GM19397 (cell line): ENCODE measurements around the gene RFX7.

Source experiments
- ATAC-seq: cut with Tn5 transposase; IDR thresholded peaks from one replicate; pipeline ENCODE4 v1.9.1; 2021; ENCODE audit warnings: mild to moderate bottlenecking, moderate library complexity; ENCODE audit not compliant: unreplicated experiment

RFX7 gene

DNA sequence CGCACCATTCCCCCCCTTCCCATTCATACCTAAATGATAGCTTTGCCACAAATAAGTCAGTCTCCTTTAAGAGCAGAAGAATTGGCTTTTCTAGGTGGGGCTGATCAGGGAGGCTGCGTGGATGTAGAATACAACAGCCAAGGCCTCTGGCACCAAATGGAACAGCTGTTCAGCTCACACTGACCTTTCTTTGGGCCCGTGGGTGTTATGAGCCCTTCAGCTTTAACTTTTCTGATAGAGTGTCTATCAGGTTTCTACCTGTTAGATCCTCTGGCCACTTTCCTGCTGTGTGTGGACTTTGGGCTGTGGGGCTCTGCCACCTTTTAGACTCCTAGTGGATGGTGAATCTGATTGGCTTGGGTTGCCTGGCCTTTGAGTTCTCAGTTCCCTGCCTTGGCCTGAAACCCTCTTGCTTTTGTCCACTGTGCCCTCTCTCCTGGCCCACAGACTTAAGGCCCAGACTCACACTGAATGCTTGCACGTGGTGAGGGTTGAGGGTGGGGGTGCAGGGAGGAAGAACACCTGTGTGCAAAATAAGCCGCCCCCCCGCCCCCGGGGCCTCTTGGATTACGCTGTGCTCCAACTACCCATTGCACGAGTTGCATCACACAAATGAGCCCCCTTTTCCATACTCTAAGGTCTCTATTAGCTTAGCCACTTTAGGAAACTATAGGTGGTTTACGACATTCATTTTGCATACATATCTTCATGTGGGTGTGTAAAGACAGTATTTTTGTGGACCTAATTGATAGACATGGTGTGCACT is 1.3 kb upstream of the RFX7 start:
- ATAC-seq, result no peak

DNA sequence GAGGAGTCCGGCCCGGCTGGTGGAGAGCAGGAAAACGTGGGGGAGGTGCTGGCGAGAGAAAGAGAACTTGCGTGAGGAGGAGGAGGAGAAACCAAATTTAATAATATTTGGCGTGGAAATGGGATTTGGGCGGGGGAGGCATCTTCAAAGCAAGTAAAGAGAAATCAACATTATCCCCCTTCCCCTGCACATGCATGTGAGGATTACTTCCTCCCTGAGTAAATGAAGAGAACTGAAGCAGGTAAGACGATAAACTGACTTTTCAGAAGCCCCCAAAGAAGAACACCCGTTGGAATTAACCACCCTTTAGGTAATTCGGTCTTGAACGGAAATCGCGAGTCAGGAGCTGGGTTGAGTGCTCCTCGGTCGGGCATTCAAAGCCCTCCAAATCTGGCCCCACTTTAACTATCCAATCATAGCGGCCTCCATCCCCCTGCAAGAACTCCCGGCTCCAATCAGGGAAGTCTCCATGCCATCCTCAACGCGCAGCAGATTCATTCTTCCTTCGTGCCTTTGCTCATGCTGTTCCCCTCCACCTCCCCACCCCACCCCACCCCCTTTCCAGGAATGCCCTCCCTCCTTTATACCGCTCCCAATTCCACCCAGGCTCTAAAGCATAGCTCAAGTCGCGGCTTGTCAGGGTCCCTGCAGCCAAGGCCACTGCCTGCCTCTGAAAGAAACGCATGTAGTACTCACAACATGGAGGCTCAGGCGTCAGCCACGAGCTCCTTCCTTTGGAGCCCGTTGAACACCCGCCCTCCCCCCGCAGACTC is 545 bp upstream of the RFX7 start:
- ATAC-seq, result no peak

DNA sequence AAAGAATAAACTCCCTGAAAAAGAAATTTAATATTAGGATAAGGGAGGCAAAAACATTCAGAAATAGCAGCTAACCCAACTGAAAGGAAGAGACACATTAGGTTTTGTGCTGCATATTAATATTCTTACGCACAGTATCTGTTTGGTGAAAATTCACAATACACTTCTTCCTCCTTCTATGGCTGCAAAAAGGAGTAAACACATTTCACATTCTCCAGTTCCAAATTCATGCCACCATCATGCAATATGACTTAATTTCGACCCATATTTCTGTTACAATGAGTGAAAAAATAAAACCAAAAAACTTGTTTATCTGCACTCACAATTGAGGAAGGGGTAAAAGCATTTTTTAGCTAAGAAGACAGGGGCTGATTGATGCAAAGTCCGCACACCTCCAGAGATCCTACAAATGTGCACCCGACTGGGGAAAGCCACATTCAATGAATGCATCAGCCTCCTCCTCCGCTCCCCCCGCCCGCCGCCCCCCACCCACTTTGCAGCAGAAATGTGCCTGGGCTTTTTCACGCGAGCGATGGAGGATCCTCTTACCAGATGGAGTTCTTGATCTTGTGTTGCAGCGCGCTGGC is 1.0 kb downstream of the RFX7 start:
- ATAC-seq, result no peak

DNA sequence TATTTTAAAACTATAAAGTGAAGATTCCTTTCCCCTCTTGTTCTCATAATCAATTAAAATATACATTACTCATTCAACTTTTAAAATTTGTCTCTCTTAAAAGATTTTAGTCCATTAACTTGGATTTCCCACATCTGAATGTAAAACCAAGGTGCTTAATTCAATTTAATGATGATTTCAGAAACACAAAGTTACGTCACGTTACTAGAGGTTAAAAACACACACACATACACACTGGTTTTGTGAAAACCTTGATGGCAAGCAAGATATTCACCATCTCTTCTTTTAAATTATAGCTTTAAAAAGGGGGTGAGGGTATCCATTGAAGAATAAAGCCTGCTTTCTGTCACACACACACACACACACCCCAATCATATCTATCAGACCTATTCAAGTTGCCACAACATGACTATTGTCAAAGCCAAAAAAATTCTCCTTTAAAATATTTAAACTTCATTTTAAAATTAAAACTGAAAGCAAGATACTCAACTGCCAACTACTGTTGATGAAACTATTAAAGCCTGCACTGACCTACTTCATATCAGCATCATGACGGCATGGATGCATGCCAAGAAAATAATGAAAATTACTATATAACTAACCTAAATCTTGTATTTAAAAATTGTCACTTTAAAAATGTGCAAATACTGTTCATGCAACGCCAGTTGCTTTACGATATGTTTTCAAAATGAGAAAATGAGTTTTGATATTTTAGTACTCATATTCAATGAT is 2.1 kb downstream of the RFX7 start:
- ATAC-seq, result no peak

DNA sequence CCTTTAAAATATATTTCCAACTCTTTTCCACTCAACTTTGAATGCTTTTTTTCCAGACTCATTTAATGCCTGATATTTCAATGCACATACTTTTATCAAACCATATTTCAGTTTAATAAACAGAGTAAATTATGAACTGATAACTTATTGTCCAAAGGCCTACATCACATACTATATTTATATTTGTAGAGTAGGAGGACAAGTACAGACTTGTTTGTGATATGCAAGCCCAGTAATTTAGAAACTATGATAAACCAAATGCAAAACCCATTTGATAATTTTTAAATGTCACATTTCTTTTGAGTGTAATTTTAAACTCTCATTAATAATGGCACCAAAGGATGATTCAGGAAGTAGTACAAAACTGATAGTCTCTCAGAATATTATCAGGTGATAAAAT is 3.3 kb downstream of the RFX7 start:
- ATAC-seq, result no peak

DNA sequence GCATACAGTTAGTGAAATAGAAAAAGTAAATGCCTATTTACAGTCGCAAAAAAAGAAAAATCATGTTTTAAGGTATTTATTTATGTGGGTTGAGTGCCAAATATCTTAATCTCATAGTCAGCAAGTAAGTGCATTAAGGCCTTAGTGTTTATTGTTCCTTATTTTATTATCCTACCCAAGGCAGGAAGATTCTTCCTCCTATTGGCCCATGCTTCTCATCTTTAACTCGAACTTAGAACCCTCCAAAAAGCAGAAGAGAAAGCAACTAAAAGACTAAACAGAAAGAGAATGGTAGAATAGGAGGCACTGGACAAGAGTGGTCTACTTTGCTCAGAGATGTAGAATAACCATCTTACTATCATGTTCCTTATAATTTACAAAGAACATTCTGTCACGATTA is 7.5 kb downstream of the RFX7 start:
- ATAC-seq, result no peak

DNA sequence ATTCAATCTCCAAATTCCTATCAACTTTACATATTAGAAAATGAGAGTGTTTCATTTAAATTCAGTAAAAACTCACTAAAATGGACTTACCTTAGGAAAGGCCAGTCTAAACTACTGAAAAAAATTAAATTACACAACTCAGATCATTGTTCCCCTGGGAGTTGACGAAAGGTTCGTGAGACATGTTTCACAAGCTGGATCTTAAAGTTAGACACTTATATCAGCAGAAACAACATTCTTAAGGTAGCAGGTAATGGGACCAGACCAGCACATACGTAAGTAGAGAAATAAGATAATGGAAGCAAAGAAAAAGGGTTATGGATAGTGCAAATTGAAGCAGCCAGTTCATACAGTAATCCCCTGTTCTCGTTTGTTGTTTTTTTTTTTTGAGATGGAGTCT is 8.9 kb downstream of the RFX7 start:
- ATAC-seq, result no peak

DNA sequence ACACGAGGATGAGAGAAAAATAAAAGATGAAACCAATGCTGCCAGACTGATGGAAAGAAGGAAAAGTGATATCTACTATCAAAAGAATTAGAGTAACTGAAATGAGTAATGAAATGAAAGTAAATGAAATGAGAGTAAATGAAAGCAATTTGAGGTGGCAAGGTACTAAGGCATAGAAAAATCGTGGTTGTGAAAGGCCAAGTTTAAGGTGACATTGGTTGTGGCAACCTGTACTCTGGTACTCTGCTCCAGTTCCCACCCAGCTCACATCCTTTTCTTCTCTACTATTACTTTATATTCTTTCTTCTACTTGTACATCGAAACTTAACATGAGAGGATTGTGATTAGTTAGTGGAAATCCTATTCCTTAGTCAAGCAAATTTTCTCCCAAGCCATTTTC is 10.1 kb downstream of the RFX7 start:
- ATAC-seq, result no peak

DNA sequence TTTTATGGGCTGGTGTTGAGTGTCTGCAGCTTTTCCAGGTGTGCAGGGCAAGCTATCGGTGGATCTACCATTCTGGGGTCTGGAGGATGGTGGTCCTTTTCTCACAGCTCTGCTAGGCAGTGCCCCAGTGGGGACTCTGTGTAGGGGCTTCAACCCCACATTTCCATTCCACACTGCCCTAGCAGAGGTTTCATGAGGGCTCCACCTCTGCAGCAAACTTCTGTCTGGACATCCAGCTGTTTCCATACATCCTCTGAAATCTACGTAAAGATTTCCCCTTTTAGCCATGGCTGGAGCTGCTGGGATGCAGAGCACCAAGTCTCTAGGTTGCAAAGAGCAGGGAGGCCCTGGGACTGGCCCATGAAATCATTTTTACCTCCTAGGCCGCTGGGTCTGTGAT is 11.6 kb downstream of the RFX7 start:
- ATAC-seq, result no peak

DNA sequence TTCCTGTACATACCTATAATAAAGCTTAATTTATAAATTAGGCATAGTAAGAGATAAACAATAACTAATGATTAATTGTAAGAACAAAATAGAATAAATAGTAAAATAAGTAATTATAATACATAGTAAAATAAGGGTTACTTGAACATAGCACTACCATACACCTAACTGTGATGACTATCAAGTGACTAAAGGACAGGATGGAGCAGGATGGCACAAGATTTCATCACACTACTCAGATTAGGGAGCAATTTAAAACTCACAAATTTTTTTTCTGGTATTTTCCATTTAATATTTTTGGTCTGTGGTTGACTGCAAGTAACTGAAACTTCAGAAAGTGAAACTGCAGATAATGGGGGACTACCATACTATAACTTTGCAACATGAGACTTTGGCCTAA is 14.8 kb downstream of the RFX7 start:
- no peak for ATAC-seq

DNA sequence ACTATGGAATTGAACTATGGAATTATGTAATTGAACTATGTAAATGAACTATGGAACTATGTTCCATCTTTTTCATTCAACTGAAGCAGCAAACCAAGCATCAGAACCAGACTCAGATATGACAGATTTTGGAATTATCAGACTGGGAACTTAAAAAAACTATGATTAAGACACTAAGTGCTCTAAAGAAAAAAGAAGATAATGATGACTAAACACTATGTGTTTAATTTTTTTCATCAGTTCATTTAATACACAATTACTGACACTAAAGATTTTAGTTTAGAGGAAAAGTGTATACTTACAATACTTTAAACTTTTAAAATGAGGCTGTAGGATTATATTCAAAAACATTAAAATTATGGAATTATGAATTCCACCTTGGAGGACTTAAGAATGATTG is 15.3 kb downstream of the RFX7 start:
- no peak for ATAC-seq

DNA sequence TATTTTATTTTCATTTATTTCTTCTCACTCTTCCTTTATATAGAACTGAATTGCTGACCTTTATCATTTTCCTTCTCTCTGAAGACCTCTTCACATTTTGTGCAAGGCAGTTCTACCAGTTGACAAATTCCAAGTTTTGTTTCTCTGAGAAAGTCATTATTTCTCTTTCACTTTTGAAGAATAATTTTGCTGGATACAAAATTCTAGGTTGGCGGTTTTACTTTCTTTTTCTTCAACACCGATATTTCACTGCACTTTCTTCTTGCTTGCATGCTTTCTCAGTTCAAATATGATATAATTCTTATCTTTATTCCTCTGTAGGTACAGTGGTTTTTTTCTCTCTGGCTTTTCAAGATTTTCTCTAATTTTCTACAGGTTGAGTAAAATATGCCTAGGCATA is 15.9 kb downstream of the RFX7 start:
- no peak for ATAC-seq

DNA sequence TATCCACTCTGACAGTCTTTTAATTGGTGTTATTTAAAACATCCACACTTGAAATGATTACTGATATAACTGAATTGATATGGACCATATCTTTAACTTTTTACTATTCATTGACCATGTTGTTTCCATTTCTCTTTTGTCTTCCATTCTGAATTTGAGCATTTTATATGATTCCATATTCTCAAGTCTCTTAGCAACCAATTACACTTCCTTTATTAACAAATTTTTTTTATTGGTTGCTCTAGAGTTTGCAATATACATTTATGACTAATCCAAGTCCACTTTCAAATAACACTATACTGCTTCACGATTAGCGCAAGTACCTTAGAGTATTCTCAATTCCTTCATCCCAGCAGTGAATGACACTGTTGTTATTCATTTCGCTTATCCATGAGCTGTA is 16.4 kb downstream of the RFX7 start:
- ATAC-seq, result no peak

DNA sequence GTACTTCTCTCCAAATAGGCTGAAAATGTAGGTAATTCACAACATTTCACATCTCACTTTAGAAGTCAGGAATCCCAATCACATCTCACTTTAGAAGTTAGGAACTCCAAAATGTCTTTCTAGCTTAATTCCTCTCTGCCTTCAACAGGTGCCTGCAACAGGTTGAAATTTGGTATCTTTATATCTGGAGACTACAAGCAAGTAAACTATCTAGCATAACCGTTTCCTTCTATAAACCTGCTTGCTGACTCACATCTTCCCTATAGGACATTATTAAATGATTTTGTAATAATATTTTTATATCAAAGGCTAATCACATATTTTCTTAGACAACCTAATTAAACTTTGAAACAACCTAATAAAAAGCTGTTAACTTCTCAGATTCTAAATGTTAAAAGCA is 18.2 kb downstream of the RFX7 start:
- no peak for ATAC-seq

DNA sequence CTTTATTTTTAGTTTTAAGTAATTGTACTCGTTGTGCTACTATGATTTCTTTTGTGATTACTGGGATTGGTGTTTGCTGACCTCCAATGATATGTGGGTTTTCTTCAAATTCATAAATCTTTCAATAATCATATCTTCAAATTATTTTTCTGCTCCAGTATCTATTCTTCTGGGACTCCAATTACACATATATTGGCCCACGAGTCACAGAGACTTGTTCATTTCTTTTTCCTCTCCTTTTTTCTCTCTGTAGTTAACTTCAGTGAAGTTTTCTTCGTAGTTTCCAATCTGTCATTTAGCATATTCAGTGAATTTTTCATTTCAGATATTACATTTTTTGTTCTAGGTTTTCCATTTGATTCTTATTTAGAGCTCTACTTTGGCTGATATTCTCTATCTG is 21.4 kb downstream of the RFX7 start:
- ATAC-seq, result no peak

DNA sequence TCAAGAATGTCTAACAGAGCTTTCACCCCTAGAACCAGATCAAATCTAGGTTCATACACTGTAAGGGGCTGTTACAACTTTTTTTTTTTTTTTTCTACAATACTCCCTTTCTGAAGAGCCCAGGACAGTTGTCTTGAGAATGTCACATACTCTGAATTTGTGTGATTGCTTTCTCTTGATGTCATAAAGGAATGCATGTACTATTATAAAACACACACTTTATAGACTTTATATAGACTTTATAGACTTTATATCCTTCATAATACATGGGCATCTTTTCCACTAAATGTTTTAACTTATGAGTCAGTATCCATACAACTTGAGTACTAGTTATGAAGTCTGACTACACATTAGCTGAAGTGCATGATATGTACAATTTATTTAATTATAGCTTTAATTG is 26.3 kb downstream of the RFX7 start:
- no peak for ATAC-seq

DNA sequence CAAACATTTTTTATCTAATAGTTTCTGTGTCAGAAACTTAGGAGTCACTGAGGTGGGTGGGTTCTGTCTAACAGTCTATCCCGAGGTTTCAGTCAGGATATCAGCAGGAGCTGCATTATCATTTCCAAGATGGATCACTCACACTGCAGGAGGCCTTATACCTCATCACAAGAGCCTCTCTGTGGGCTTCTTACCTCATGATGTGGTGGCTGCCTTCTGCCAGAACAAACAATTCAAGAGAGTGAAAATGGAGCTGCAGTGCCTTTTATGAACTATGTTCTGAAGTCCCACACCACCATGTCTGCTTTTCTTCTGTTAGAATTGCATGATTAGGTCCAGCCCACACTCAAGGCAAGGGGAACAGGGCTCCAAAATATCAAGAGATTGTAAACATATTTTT is 27.9 kb downstream of the RFX7 start:
- no peak for ATAC-seq

DNA sequence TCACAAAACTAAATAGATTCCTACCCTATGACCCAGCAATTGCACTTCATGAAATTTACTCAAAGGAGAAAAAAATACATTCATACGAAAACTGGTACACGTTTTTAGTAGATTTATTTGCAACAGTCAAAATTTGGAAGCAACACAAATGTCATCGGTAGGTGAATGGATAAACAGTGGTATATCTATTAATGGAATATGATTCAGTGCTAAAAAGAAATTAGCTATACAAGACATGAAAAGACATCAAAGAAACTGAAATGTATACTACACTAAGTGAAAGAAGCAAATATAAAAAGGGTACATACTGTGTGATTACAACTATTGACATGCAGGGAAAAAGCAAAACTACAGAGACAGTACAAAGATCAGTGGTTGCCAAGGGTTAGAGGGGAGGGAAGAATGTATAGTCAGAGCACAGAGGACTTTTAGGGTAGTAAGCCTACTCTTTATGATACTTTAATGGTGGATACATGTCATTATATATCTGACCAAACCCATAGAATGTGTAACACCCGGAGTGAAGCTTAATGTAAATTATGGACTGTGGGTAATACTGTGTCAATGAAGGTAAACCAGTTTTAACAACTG is 31.6 kb downstream of the RFX7 start:
- no peak for ATAC-seq

DNA sequence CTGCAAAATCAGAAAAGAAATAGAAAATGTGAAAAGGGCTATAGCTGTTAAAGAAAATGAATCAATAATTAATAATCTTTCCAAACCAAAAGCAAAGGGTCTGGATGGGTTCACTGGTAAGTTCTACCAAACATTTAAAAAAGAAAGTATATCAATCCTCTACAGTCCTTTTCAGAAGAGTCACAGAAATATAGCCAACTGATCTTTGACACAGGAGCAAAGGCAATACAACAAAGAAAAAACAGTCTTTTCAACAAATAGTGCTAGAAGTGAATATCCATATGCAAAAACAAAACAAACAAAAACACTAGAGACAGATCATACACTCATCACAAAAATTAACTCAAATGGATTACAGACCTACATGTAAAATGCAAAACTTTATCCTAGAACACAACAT is 32.6 kb downstream of the RFX7 start:
- no peak for ATAC-seq

DNA sequence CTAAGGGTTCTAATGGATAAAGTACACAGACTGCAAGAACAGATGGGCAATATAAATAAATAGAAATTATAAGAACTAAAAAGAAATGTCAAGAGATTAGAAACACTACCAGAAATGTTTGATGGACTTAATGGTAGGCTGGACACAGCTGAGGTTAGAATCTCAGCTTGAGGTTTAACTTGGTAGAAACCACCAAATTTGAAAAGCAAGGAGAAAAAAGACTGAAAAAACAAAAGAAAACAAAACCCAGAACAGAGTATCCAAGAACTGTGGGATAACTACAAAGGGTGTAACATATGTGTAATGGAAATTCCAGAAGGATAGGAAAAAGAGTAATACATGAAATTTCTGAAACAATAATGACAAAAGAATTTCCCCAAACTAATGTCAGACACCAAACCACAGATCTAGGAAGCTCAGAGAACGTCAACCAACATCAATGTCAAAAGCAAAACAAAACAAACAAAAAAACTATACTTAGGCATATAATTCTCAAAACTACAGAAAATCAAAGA is 35.0 kb downstream of the RFX7 start:
- ATAC-seq, result no peak

DNA sequence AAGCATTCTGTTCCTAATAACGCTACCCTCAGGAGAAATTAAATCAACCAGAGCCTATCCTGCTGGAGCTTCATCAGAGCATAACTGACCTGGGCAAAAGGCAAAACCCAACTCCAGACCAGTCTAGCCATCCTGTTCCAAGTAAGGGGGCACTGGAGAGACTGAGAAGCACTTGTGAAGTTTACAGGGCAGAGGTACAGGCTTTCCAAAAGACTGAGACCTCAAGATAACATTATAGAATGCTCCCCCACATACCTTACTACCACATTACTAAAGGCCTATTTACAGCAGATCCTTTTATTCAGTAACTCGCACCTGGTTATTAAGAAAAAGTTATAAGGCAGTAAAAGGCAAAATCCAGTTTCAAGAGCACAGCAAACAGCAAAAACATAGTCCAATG is 35.5 kb downstream of the RFX7 start:
- no peak for ATAC-seq
